NCI-H187 (cell line): ENCODE results near the gene PLAC8.
"Not testable (repeated sequence)": the region's sequence is repeated elsewhere in the genome, so short reads cannot be mapped to it uniquely, and the experiment has no call there.

Source experiments
- DNase-seq, 2 experiments: peaks; one replicate each; lab custom pipeline; 2025; lab: John Stamatoyannopoulos, UW

Gene PLAC8

GRCh38 chr4:83114576-83114975 lies at the start of gene PLAC8:
Gene PLAC8 (minus strand): TSS chr4:83114729. CDS start chr4:83107921, 6,808 bp downstream.
- no peak for DNase-seq

- no peak for DNase-seq
Observed at GRCh38 chr4:83153417-83153816, 38.9 kb upstream of the PLAC8 start.

- DNase-seq = no peak
Observed at GRCh38 chr4:83152746-83153145, 38.2 kb upstream of the PLAC8 start.

GRCh38 chr4:83151651-83152050 lies 37.1 kb upstream of the PLAC8 start:
- DNase-seq = no peak

GRCh38 chr4:83150653-83151330 lies 36.3 kb upstream of the PLAC8 start:
- DNase-seq = no peak

GRCh38 chr4:83149865-83150652 lies 35.5 kb upstream of the PLAC8 start:
- DNase-seq = no peak

- DNase-seq = no peak
Observed at GRCh38 chr4:83146841-83147240, 32.3 kb upstream of the PLAC8 start.

- not testable (repeated sequence) for DNase-seq
Observed at GRCh38 chr4:83145776-83146175, 31.2 kb upstream of the PLAC8 start.

- no peak for DNase-seq
Observed at GRCh38 chr4:83139514-83140156, 25.1 kb upstream of the PLAC8 start.

GRCh38 chr4:83138946-83139345 lies 24.4 kb upstream of the PLAC8 start:
- no peak for DNase-seq

- DNase-seq = no peak
Observed at GRCh38 chr4:83132065-83132464, 17.5 kb upstream of the PLAC8 start.

- DNase-seq = no peak
Observed at GRCh38 chr4:83129264-83129663, 14.7 kb upstream of the PLAC8 start.

- DNase-seq = no peak
Observed at GRCh38 chr4:83128240-83128929, 13.9 kb upstream of the PLAC8 start.

GRCh38 chr4:83125738-83126141 lies 11.2 kb upstream of the PLAC8 start:
- no peak for DNase-seq

GRCh38 chr4:83124111-83124780 lies 9.7 kb upstream of the PLAC8 start:
- DNase-seq = no peak

GRCh38 chr4:83121246-83121645 lies 6.7 kb upstream of the PLAC8 start:
- DNase-seq = no peak

- no peak for DNase-seq
Observed at GRCh38 chr4:83118869-83119268, 4.3 kb upstream of the PLAC8 start.

- no peak for DNase-seq
Observed at GRCh38 chr4:83115656-83116285, 1.2 kb upstream of the PLAC8 start.

- DNase-seq = no peak
Observed at GRCh38 chr4:83115000-83115399, 471 bp upstream of the PLAC8 start.

- DNase-seq = no peak
Observed at GRCh38 chr4:83113429-83113786, 1.1 kb downstream of the PLAC8 start.

GRCh38 chr4:83112678-83113428 lies 1.7 kb downstream of the PLAC8 start:
- no peak for DNase-seq
